ENCODE measurements around the gene CD79A. TPM values are rescaled to one million over a fixed set of nuclear protein-coding genes. Genes with fewer than 3 reads are reported as not detected.
A peak's percentile ranks its signal among the peaks of the same experiment; 100 is the strongest.

CD79A gene
- total RNA-seq, 2 donors from 2014 or later = 0.59 TPM; not detected in 1

DNA sequence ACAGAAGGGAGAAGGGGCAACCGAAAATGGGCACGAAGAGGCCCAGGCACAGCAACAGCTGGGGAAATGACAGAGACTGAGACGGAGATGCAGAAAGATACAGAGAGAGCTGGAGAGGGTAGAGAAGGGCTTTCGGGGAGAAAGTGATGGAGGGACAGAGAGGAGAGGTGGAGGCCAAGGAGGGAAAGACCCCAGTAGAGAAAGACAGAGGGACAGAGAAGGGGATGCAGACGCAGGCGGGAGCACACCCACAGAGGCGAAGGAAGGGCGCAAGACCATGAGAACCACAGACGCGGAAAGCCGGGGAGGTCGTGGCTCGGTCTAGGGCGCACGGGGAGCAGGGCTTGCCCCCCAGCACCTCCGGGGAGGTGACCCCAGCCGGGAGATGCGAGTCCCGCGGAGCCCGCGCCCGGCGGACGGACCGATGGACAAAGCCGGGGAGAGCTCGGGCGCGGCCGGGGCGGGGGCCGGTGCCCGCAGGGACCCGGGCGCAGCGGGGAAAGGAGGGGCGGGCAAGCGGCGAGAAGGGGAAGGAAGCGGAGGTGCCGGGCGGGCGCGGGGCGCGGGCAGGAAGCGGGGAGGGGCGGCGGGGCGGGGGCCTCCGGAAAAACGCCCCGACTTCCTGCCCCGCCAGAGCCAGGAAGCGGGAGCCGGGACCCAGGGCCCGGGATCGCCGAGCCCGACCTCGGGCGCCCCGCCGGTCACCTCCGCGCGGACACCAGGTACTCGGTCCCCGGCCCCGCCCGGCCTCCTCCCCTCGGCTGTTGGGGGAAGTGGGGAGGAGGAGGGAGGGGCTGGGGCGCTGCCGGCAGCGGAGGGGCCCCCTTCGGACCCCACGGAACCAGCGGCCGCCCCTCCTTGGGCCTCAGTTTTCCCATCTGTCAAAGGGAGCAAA lies 5.7 kb downstream of the CD79A start, which contains the start of gene ARHGEF1:
TSS of gene ARHGEF1 (plus strand) at position 617 of the 895 bp plus-strand sequence. CDS start 4,899 bp downstream, outside the sequence.
- DNase-seq (ENCODE audit: low spot score) = no peak
- no peaks in the 10 kb centered on the region for H3K27me3 ChIP-seq (replicated peaks; ENCODE audit: insufficient read depth)
- H3K9me3 ChIP-seq = no peaks in the 10 kb centered on the region
- H3K4me1 ChIP-seq (replicated peaks) = peaks cover 4% of the 10 kb centered on the region
- intact Hi-C loops (cut with DNase I) = no loop called here
- H3K27ac ChIP-seq = peak within 1 kb of the TSS; percentile 75 to 83
- peak within 1 kb of the TSS; percentile 78 to 92 for H3K4me3 ChIP-seq
- H3K36me3 ChIP-seq = no peaks in the 10 kb centered on the region
- TF ChIP-seq POLR2AphosphoS5 (IDR thresholded peaks at IDR 0.05) (no peak), POLR2A (IDR thresholded peaks at IDR 0.05) (peak; percentile 17)
- TF ChIP-seq, protein P1, sequence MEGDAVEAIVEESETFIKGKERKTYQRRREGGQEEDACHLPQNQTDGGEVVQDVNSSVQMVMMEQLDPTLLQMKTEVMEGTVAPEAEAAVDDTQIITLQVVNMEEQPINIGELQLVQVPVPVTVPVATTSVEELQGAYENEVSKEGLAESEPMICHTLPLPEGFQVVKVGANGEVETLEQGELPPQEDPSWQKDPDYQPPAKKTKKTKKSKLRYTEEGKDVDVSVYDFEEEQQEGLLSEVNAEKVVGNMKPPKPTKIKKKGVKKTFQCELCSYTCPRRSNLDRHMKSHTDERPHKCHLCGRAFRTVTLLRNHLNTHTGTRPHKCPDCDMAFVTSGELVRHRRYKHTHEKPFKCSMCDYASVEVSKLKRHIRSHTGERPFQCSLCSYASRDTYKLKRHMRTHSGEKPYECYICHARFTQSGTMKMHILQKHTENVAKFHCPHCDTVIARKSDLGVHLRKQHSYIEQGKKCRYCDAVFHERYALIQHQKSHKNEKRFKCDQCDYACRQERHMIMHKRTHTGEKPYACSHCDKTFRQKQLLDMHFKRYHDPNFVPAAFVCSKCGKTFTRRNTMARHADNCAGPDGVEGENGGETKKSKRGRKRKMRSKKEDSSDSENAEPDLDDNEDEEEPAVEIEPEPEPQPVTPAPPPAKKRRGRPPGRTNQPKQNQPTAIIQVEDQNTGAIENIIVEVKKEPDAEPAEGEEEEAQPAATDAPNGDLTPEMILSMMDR (IDR thresholded peaks at IDR 0.05) = no peak
- 3% methylated on average over 59 of the region's 80 CpGs for WGBS

DNA sequence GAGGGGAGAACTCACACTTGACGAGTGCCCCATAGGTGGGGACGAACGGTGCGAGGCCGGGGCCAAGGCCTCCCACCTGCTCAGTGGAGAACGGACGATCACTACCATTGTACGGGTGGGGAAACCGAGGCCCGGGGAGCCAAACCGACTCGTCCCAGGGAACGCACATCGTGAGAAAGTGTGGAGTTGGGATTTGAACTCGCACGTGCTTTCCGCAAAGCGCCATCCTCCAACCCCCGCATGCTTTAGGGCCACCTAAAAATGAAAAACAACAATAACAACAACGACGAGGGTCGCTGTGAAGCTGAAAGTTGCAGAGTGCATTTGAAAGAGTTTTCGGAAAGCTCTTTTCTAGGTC lies 6.4 kb downstream of the CD79A start:
- Histone ChIP-seq H3K36me3 (no peaks in the 10 kb centered on the region), H3K27me3 (replicated peaks; ENCODE audit: insufficient read depth) (no peaks in the 10 kb centered on the region), H3K4me1 (replicated peaks) (peaks cover 4% of the 10 kb centered on the region), H3K27ac (peak overlapping the region; percentile 75 to 83), H3K9me3 (no peaks in the 10 kb centered on the region), H3K4me3 (peak overlapping the region; percentile 78 to 92)
- no peak for DNase-seq (ENCODE audit: low spot score)
- TF ChIP-seq, protein P1 (IDR thresholded peaks at IDR 0.05) = no peak
- TF ChIP-seq POLR2AphosphoS5 (IDR thresholded peaks at IDR 0.05) = no peak
- no peak for TF ChIP-seq POLR2A (IDR thresholded peaks at IDR 0.05)
- 2% methylated on average over 23 of the region's 23 CpGs for WGBS
- intact Hi-C loops (cut with DNase I) = no loop called here

DNA sequence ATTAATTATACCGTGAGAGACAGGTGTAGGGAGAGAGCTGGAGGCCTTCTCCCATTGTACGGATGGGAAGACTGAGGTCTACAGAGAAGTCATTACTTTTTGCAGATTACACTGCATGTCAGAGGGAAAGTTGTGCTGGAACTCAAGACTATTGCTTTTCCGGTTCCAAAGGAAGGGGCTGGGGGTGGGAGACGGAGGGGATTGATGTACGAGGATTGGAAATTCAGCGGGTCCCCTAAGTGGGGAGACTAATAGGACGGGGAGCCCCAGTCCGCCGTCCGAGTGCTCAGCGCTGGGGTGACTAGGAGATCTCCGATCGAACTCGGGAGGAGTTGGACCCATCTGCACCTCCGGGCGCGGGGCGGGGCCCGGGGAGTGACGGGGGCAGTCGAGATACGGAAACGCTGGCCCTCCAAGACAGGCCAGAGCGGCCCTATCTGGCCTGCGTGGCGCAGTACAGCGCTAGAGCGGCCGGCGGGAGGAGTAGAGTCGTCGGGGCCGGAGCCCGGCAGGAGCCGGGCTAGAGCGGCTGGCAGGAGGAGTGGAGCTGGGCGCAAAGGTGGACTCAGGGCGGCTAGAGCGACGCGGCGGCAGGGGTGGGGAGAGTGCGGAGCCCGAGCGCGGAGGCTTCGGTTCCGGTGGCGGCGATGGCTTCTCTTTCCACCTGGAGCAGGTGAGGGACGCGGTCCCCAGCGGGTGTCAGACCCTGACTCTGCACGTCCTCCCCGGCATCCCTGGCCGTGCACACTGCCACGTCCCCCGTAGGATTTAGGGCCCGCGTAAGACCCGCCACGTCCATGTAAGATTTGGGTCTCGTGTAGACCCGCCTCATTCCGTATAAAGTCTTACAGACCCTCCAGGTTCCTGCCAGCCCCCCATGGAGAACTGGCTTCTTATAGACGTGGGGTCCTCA lies 7.0 kb downstream of the CD79A start:
- Histone ChIP-seq H3K27me3 (replicated peaks; ENCODE audit: insufficient read depth) (no peaks in the 10 kb centered on the region), H3K36me3 (no peaks in the 10 kb centered on the region), H3K4me1 (replicated peaks) (peaks cover 4% of the 10 kb centered on the region), H3K4me3 (peak overlapping the region; percentile 78 to 92), H3K27ac (peak overlapping the region; percentile 75 to 83), H3K9me3 (no peaks in the 10 kb centered on the region)
- WGBS = under 1% methylated on average over 57 of the region's 66 CpGs
- TF ChIP-seq POLR2AphosphoS5 (IDR thresholded peaks at IDR 0.05) (peak; percentile 97), POLR2A (IDR thresholded peaks at IDR 0.05) (peak; percentile 60)
- TF ChIP-seq, protein P1 (IDR thresholded peaks at IDR 0.05) = peak in 3 of 4 experiments; percentile 7 to 55 (median 44)
- intact Hi-C loops (cut with DNase I) = loop anchor here (1.0 kb wide), 1 partner anchor 25 kb away; no protein-coding TSS in a partner anchor
- DNase-seq (ENCODE audit: low spot score) = peak; percentile 95

DNA sequence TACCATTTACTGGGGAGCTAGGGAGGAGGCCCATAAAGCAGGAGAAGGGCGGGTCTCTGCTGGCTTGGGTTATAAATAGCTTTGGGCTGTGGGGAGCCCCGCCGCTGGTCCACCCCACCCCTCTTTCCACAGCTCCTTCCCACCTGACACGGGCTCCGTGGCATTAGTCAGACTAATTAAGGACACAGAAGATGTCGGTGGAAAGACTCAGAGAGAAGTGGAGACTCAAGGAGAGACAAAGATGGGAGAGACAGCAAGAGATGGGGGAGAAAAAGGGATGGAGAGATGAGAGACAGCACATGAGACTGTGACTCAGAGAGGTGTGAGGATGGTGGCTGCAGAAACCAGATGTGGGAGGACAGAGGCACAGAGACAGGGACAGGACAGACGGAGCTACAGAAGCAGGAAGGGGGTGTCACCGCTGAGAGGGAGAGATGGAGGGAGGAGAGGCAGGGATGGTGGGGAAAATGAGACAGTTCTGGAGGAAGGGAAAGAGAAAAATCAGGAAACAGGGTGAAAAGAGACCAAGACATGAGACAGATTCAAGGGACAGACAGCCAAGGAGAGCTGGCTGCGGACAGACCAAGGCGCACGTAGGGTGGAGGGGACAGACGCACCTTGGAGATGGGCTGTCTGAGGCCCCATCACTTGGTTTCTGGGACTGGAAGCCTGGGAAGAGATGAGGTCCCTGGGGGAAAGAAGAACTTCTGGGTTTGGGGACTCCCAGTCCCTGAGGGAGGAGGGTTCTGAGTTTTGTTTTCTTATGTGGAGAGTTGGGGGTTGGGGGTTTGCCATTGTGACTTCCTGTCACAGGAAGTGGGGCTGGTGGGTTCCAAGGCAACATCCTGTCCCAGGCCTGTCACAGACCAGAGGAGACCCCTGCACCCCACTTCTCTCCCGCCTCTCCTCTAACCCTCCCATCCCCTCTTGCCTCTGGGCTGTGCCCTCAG lies 10.0 kb downstream of the CD79A start:
- Histone ChIP-seq H3K4me3 (no peak overlapping the region), H3K27ac (no peak overlapping the region), H3K36me3 (no peaks in the 10 kb centered on the region), H3K9me3 (no peaks in the 10 kb centered on the region), H3K4me1 (replicated peaks) (peaks cover 4% of the 10 kb centered on the region), H3K27me3 (replicated peaks; ENCODE audit: insufficient read depth) (no peaks in the 10 kb centered on the region)
- TF ChIP-seq POLR2AphosphoS5 (IDR thresholded peaks at IDR 0.05) = no peak
- TF ChIP-seq, protein P1 (IDR thresholded peaks at IDR 0.05) = no peak
- TF ChIP-seq POLR2A (IDR thresholded peaks at IDR 0.05) = no peak
- WGBS = 58% methylated on average over 13 of the region's 13 CpGs
- DNase-seq (ENCODE audit: low spot score) = no peak
- intact Hi-C loops (cut with DNase I) = no loop called here
